GM12891 (cell line): Measurements from ENCODE around the gene SLC5A12.

Experiments
- PAX5 ChIP-seq: IDR thresholded peaks from 2 replicates; pipeline ENCODE4 v1.6.1; 2011; ENCODE audit warnings: low read length, moderate library complexity, mild to moderate bottlenecking; ENCODE audit not compliant: insufficient read depth, severe bottlenecking
- TAF1 ChIP-seq: IDR thresholded peaks from 2 replicates; pipeline ENCODE4 v1.6.1; 2011; ENCODE audit warnings: low read depth, low read length, control low read depth

DNA sequence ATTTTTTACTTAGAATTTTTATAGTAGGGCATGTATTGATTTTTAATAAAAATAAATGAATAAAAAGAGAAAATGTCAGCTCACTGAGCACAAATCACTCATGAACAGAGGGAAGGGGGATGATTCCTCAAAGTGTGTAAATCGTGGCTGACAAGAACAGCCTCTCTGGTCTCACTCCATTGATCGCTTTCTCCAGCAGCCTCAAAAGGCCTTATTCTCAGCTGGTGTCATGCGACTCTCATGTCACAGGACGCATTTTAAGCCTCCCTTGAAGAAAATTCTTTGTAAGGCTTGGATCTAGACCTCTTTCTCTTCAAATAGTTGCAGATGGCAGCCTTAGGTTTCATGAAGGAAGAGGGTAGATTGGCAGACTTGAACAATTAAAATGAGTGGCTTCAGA, 33.9 kb upstream of the SLC5A12 start:
- no peak for TF ChIP-seq TAF1
- TF ChIP-seq PAX5: no peak
